T-cell (primary cell): Measurements from ENCODE around the gene UBAP1L. TPM values are rescaled to one million over a fixed set of nuclear protein-coding genes. Genes with fewer than 3 reads are reported as not detected.

Experiments
- ATAC-seq, 4 experiments: fragments of 200-7000 bp in 3 of 4; fragments of 150-1000 bp in 1 of 4; cut with Tn5 transposase; replicated peaks in 1 of 4; 1 replicate in 3 of 4; 2 replicates in 1 of 4; pipeline ENCODE4 v1.10.0; 2021; ENCODE audit warnings: moderate library complexity in 3 of 4, mild to moderate bottlenecking in 2 of 4, moderate number of reproducible peaks in 1 of 4
- CTCF ChIA-PET, 2 donors: fragments of 300-600 bp; sonication (Branson Sonifier 250); formaldehyde crosslinking; loops; one replicate each; lab custom pipeline; 2022; ENCODE audit warnings: antibody characterized with exemption in 2 of 2; lab: Charles Lee
- POLR2A ChIA-PET, 2 donors: fragments of 300-600 bp; sonication (Branson Sonifier 250); formaldehyde crosslinking; loops; one replicate each; lab custom pipeline; 2022; ENCODE audit warnings: antibody characterized with exemption in 2 of 2; lab: Charles Lee
- DNase-seq, 35 experiments: peaks; one replicate each; pipeline versions ENCODE4 v3.0.0 to v3.0.0-alpha.2; 2013 to 2023
- H3K27ac ChIP-seq: one replicate; pipeline ENCODE4 v1.5.1; 2013; ENCODE audit warnings: low read length
- H3K27me3 ChIP-seq, 2 experiments: replicated peaks in 1 of 2; 1 replicate in 1 of 2; 2 replicates in 1 of 2; pipeline versions ENCODE4 v1.6.1 to v1.7.0; 2013; ENCODE audit warnings: low read length in 1 of 2, mixed read lengths in 1 of 2; ENCODE audit not compliant: control insufficient read depth in 2 of 2, insufficient read depth in 2 of 2; ENCODE audit errors: extremely low read depth in 1 of 2
- H3K36me3 ChIP-seq, 2 donors: 1 replicate in 1 of 2; 2 replicates in 1 of 2; pipeline versions ENCODE4 v1.6.1 to v1.7.0; 2013; ENCODE audit warnings: low read length in 1 of 2; ENCODE audit not compliant: control insufficient read depth in 2 of 2, insufficient read depth in 1 of 2; ENCODE audit errors: extremely low read depth in 1 of 2
- H3K4me1 ChIP-seq, 2 experiments: 1 replicate in 1 of 2; 2 replicates in 1 of 2; pipeline versions ENCODE4 v1.6.1 to v1.7.0; 2013; ENCODE audit warnings: low read length in 2 of 2, mixed read lengths in 1 of 2; ENCODE audit not compliant: insufficient read depth in 2 of 2, control insufficient read depth in 1 of 2; ENCODE audit errors: extremely low read depth in 1 of 2
- H3K4me3 ChIP-seq, 2 donors: 1 replicate in 1 of 2; 2 replicates in 1 of 2; pipeline versions ENCODE4 v1.5.1 to v1.7.0; 2013; ENCODE audit warnings: mild to moderate bottlenecking in 2 of 2, low read length in 1 of 2, moderate library complexity in 1 of 2; ENCODE audit not compliant: control insufficient read depth in 1 of 2; ENCODE audit errors: extremely low read depth in 1 of 2
- H3K9me3 ChIP-seq: 2 replicates; pipeline ENCODE4 v1.7.0; 2013
- H3K27ac Mint-ChIP-seq, 2 donors: one replicate each; pipeline ENCODE4 v1.8.0; 2020 to 2021; ENCODE audit warnings: mild to moderate bottlenecking in 2 of 2, mixed read lengths in 2 of 2
- H3K27me3 Mint-ChIP-seq, 2 donors: one replicate each; pipeline ENCODE4 v1.8.0; 2021 to 2022; ENCODE audit warnings: mixed read lengths in 2 of 2
- H3K36me3 Mint-ChIP-seq: one replicate; pipeline ENCODE4 v1.8.0; 2021; ENCODE audit warnings: mixed read lengths
- H3K4me1 Mint-ChIP-seq, 3 donors: one replicate each; pipeline ENCODE4 v1.8.0; 2020 to 2022; ENCODE audit warnings: mixed read lengths in 3 of 3, mild to moderate bottlenecking in 1 of 3
- H3K4me3 Mint-ChIP-seq, 3 donors: one replicate each; pipeline ENCODE4 v1.8.0; 2020 to 2022; ENCODE audit warnings: mild to moderate bottlenecking in 3 of 3, mixed read lengths in 3 of 3, moderate library complexity in 3 of 3
- H3K9me3 Mint-ChIP-seq, 3 donors: one replicate each; pipeline ENCODE4 v1.8.0; 2020 to 2022; ENCODE audit warnings: mixed read lengths in 3 of 3
- WGBS: methylation state at CpG from one replicate; pipeline ENCODE4 v1.1.5; 2013; ENCODE audit warnings: missing lambda C conversion rate; ENCODE audit not compliant: insufficient coverage; 5-methylcytosine and 5-hydroxymethylcytosine counted together
- total RNA-seq, 35 experiments: library from RNA in 6 of 35; stranded (reverse) in 6 of 35; fragments of 120-200 nt in 1 of 35; gene quantifications; one replicate each; pipeline versions ENCODE4 v1.2.1 to v1.2.4 and lab custom pipeline; 2013 to 2026

The UBAP1L gene
- total RNA-seq, 5 donors from 2014 or later (not counting 1 experiment from before 2014, with no cell fraction given): 12.5 to 15.1 (median 13.2) TPM

DNA sequence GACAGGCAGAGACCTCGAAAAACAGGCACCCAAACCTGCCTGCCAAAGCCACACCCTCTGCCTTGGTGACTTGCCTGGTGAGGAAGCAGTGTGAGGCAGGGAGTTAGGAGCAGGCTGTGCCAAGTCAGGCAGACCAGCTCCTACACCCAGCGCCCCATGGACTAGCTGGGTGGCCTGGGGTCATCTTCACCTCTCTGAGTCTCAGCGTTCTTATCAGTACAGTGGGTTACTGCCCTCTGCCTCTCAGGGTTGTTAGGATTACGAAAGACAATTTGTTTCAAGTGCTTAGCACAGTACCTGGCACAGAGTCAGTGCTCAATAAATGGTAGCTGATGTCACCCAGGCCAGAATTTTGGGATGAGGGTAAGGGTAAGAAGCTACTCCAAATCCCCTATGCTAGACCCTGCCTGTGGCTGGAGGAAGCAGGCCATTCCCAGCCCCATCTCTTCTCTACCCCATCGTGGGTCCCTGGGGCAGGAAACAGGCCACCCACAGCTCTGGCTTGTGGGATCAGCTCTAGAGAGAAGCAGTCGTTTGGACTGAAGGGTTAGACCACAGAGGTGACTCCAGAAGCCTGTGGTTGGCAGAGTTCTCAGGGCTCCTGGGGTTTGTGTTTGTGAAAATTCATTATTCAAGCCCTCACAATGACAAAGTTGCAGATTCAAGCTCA is 59.7 kb downstream of the UBAP1L start:
- Histone ChIP-seq H3K4me1 (no peaks in the 10 kb centered on the region), H3K27ac (no peak overlapping the region), H3K27me3 (peaks cover 0 to 14% of the 10 kb centered on the region in 2 experiments), H3K4me3 (no peak overlapping the region), H3K36me3 (peaks cover 0 to 3% of the 10 kb centered on the region in 2 donors), H3K9me3 (no peaks in the 10 kb centered on the region)
- WGBS: 80% methylated on average over 3 of the region's 6 CpGs
- ChIA-PET POLR2A (no interaction called here), CTCF (interaction anchor here (0.6 to 1.0 kb wide), 2 partner anchors 250 to 923 kb away, joined by 3 read pairs; no protein-coding TSS in a partner anchor)
- no peak for ATAC-seq
- Mint-ChIP-seq H3K4me3 (no peak overlapping the region), H3K4me1 (peaks cover 0 to 4% (median 1%) of the 10 kb centered on the region in 3 donors), H3K27ac (no peak overlapping the region), H3K9me3 (peaks cover 0 to 3% (median 0%) of the 10 kb centered on the region in 3 donors), H3K36me3 (no peaks in the 10 kb centered on the region), H3K27me3 (peaks cover 0 to 2% of the 10 kb centered on the region in 2 donors)
- no peak for DNase-seq

DNA sequence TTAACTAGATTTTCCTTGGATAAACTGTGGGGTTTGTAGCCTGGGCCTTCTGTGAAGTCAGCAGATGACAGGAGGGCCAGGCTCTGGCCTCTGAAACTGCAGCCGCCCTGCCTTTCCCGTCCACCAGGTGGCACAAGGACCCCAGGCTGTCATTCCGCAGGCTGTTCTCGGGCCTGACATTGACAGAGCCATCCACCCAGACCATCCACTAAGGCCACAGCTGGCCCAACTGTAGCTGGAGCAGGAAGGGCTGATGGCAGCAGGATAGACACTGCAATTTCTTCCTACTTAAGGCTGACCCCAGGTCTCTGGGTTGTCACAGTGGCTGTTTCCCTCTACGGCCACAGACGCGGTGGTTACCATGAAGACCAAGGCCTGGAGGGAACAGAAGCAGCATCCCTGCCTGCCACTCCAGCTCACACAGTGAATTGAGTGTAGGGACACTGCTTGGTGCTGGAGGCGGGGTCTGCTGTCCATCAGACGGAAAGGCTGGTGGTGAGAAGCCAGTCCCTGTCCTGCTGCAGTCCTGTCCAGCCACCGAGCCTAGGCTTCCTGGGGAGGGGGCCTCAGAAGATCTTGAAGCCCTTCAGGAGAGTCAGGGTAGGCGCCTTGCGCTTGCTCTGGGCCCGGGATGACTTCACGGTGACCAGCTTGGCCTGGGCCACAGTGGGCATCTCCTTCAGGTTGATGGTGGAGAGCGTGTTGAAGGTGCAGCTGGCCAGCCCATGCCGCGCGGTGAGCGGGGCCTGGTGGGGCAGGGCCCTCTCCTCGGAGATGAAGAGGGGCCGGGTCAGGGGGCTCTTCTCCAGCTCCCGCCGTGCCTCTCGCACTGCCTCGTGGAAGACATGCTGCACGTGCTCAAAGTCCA is 60.4 kb downstream of the UBAP1L start:
- H3K27me3 ChIP-seq: peaks cover 0 to 15% of the 10 kb centered on the region in 2 experiments
- H3K36me3 ChIP-seq: peaks cover 0 to 3% of the 10 kb centered on the region in 2 donors
- H3K27ac Mint-ChIP-seq: no peak overlapping the region
- peaks cover 6 to 12% (median 8%) of the 10 kb centered on the region in 3 donors for H3K4me1 Mint-ChIP-seq
- ChIA-PET CTCF (interaction anchor here in 1 of 2 donors (1.0 kb wide), 1 partner anchor 251 kb away, joined by 3 read pairs; no protein-coding TSS in a partner anchor), POLR2A (no interaction called here)
- H3K27ac ChIP-seq: no peak overlapping the region
- DNase-seq (peak in 33 of 35 experiments; percentile 9 to 66 (median 34)), ATAC-seq (peak in 2 of 4 experiments; percentile 43 to 48)
- WGBS: 76% methylated on average over 25 of the region's 26 CpGs
- H3K4me3 Mint-ChIP-seq: no peak overlapping the region
- H3K4me3 ChIP-seq: no peak overlapping the region
- H3K9me3 ChIP-seq: no peaks in the 10 kb centered on the region
- no peaks in the 10 kb centered on the region for H3K9me3 Mint-ChIP-seq
- no peaks in the 10 kb centered on the region for H3K36me3 Mint-ChIP-seq
- H3K27me3 Mint-ChIP-seq: peaks cover 0 to 2% of the 10 kb centered on the region in 2 donors
- peaks cover 0 to 5% of the 10 kb centered on the region in 2 experiments for H3K4me1 ChIP-seq

DNA sequence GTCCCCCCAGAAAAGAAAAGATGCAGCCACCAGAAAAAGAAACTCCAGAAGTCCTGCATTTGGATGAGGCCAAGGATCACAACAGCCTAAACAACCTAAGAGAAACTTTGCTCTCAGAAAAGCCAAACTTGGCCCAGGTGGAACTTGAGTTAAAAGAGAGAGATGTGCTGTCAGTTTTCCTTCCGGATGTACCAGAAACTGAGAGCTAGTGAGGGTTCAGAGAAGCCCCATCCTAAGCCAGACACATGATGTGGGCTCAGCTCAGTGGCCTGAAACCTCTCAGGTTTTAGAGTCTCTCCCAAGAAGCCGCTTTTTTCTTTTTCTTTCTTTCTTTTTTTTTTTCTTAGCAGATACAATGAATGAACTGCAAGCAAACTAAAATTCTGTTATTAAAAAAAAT is 62.0 kb downstream of the UBAP1L start:
- ChIA-PET CTCF (interaction anchor here (0.7 kb wide), 3 partner anchors 19 to 64 kb away, joined by 3 to 9 read pairs (median 3); no protein-coding TSS in a partner anchor), POLR2A (interaction anchor here in 1 of 2 donors (0.7 kb wide), 1 partner anchor 32 kb away, joined by 8 read pairs; no protein-coding TSS in a partner anchor)
- Histone ChIP-seq H3K9me3 (no peaks in the 10 kb centered on the region), H3K27ac (no peak overlapping the region), H3K36me3 (peaks cover 0 to 3% of the 10 kb centered on the region in 2 donors), H3K27me3 (peaks cover 0 to 12% of the 10 kb centered on the region in 2 experiments), H3K4me1 (peaks cover 2 to 10% of the 10 kb centered on the region in 2 experiments), H3K4me3 (no peak overlapping the region)
- H3K27ac Mint-ChIP-seq: no peak overlapping the region
- no peak for ATAC-seq
- no peak overlapping the region for H3K4me3 Mint-ChIP-seq
- WGBS: no CpG with 5 or more reads among the region's 2 CpGs
- H3K4me1 Mint-ChIP-seq: peaks cover 12 to 18% (median 14%) of the 10 kb centered on the region in 3 donors
- H3K27me3 Mint-ChIP-seq: peaks cover 0 to 2% of the 10 kb centered on the region in 2 donors
- no peaks in the 10 kb centered on the region for H3K36me3 Mint-ChIP-seq
- H3K9me3 Mint-ChIP-seq: no peaks in the 10 kb centered on the region
- DNase-seq: no peak

DNA sequence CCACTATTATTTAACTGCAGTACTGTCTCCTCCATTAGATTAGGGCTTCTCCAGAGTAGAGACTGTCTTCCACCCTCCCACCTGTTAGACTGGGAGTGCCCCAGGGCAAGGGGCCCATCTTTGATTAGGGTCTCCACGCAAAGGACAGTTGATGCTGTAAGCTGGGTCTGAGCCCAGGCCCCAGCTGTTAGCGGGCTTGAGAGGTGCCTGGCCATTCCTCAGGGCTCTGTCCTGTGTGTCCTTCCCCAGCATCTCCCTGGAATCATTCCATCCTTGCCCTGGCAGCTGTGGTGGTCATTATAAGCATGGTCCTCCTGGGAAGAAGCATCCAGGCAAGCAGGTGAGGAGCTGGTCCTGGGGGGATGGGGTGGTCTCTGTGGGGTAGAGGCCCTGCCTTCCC is 63.7 kb downstream of the UBAP1L start:
- CTCF ChIA-PET: no interaction called here
- H3K4me3 Mint-ChIP-seq: no peak overlapping the region

DNA sequence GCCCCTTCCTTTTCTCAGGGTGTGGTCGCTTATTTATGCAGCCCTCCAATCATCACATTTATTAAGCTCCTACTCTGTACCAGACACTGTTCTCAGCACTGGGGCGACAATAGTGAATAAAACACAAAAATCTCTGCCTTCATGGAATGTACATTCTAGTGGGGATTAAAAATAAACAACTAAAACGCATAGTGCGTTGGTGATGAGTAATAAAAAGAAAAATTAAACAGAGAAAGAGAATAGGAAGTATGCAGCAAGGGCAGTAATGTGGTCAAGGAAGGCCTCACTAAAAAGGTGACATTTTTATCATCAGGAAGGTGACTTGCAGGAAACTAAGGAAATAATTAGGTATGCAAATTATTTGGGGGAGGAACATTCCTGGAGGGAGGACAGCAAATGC is 64.7 kb downstream of the UBAP1L start:
- WGBS: no CpG with 5 or more reads among the region's 4 CpGs
- peak overlapping the region in 1 of 3 donors; percentile 73 for H3K4me3 Mint-ChIP-seq
- peaks cover 0 to 3% of the 10 kb centered on the region in 2 donors for H3K27me3 Mint-ChIP-seq
- H3K9me3 ChIP-seq: no peaks in the 10 kb centered on the region
- no peak overlapping the region for H3K4me3 ChIP-seq
- CTCF ChIA-PET: no interaction called here
- ATAC-seq (no peak), DNase-seq (no peak)
- no peaks in the 10 kb centered on the region for H3K36me3 Mint-ChIP-seq
- H3K36me3 ChIP-seq: peaks cover 0 to 3% of the 10 kb centered on the region in 2 donors
- H3K4me1 Mint-ChIP-seq: peaks cover 12 to 16% (median 14%) of the 10 kb centered on the region in 3 donors
- peaks cover 2 to 10% of the 10 kb centered on the region in 2 experiments for H3K4me1 ChIP-seq
- H3K27ac ChIP-seq: no peak overlapping the region
- H3K27ac Mint-ChIP-seq: no peak overlapping the region
- no peaks in the 10 kb centered on the region for H3K9me3 Mint-ChIP-seq
- POLR2A ChIA-PET: no interaction called here
- H3K27me3 ChIP-seq: peaks cover 0 to 10% of the 10 kb centered on the region in 2 experiments

More for the DNA sequence above, 63.7 kb downstream of the UBAP1L start:
- Histone ChIP-seq H3K36me3 (peaks cover 0 to 3% of the 10 kb centered on the region in 2 donors), H3K27ac (no peak overlapping the region), H3K4me1 (peaks cover 2 to 10% of the 10 kb centered on the region in 2 experiments), H3K27me3 (peaks cover 0 to 13% of the 10 kb centered on the region in 2 experiments), H3K4me3 (no peak overlapping the region), H3K9me3 (no peaks in the 10 kb centered on the region)
- Mint-ChIP-seq H3K4me1 (peaks cover 12 to 18% (median 14%) of the 10 kb centered on the region in 3 donors), H3K27ac (no peak overlapping the region), H3K36me3 (no peaks in the 10 kb centered on the region), H3K27me3 (no peaks in the 10 kb centered on the region), H3K9me3 (no peaks in the 10 kb centered on the region)
- 95% methylated on average over 2 of the region's 2 CpGs for WGBS
- no peak for ATAC-seq
- POLR2A ChIA-PET: no interaction called here
- DNase-seq: no peak

DNA sequence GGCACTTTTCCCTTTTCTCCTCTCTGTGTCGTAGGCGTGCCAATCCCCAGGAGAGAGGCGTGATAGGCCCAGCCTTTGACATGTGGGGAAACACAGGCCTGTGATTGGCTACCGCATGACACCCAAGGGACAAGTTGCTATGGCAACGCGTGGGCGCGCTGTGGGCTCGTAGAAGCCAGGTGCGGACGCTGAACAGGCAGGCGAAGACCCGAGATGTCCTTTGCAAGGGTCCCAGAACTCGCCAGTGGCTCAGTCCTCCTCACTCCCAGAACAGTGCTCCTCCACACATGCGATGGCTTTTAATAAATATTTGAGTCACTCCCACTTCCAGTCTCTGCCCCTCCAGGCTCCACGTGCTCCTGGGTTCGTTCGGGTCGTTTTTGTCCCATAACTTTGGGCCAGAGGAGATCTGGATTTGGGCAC is 65.6 kb downstream of the UBAP1L start:
- CTCF ChIA-PET: no interaction called here
- WGBS: 9% methylated on average over 10 of the region's 19 CpGs
- Histone ChIP-seq H3K27ac (no peak overlapping the region), H3K27me3 (peaks cover 0 to 11% of the 10 kb centered on the region in 2 experiments), H3K9me3 (no peaks in the 10 kb centered on the region), H3K4me1 (peaks cover 2 to 10% of the 10 kb centered on the region in 2 experiments), H3K36me3 (no peaks in the 10 kb centered on the region), H3K4me3 (peak overlapping the region; percentile 36 to 60)
- POLR2A ChIA-PET: interaction anchor here in 1 of 2 donors (0.7 kb wide), 1 partner anchor 67 kb away, joined by 4 read pairs; no protein-coding TSS in a partner anchor
- H3K27ac Mint-ChIP-seq: no peak overlapping the region
- DNase-seq (peak; percentile 51 to 94 (median 82)), ATAC-seq (peak; percentile 95 to 100 (median 98))
- peaks cover 0 to 3% of the 10 kb centered on the region in 2 donors for H3K27me3 Mint-ChIP-seq
- no peaks in the 10 kb centered on the region for H3K9me3 Mint-ChIP-seq
- H3K4me3 Mint-ChIP-seq: peak overlapping the region; percentile 63 to 73 (median 65)
- H3K4me1 Mint-ChIP-seq: peaks cover 12 to 16% (median 14%) of the 10 kb centered on the region in 3 donors
- H3K36me3 Mint-ChIP-seq: no peaks in the 10 kb centered on the region
